HCT116 (cell line): ENCODE results near the gene SZT2. TPM values are rescaled to one million over a fixed set of nuclear protein-coding genes. Genes with fewer than 3 reads are reported as not detected.
A peak's percentile ranks its signal among the peaks of the same experiment; 100 is the strongest.

Experiments
- ATAC-seq: fragments of 200-7000 bp; cut with Tn5 transposase; 2 replicates; pipeline ENCODE4 v1.9.1; 2020; ENCODE audit warnings: mild to moderate bottlenecking, moderate library complexity
- BruUV-seq: library from RNA; stranded (reverse); fragments of 400-500 nt; replicated peaks from 2 replicates; lab custom pipeline; 2021; lab: Mats Ljungman, UMichigan
- CTCF ChIA-PET: fragments of 300-600 bp; sonication (Branson Sonifier 250); formaldehyde crosslinking; loops from one replicate; lab custom pipeline; 2021; ENCODE audit warnings: antibody characterized with exemption; lab: Charles Lee
- POLR2A ChIA-PET: fragments of 300-600, 350-600 bp; sonication (Branson Sonifier 250); formaldehyde crosslinking; loops from one replicate; lab custom pipeline; 2021; ENCODE audit warnings: antibody characterized with exemption; lab: Charles Lee
- RAD21 ChIA-PET, 2 experiments: fragments of 300-600 bp; sonication (Branson Sonifier 250); formaldehyde crosslinking; loops; one replicate each; lab custom pipeline; 2023; ENCODE audit warnings: low total read pairs in 2 of 2; ENCODE audit not compliant: uncharacterized antibody in 2 of 2, unreplicated experiment in 2 of 2, low non-redundant PET in 1 of 2; lab: Charles Lee
- DNase-seq: peaks from one replicate; pipeline ENCODE4 v3.0.0-alpha.2; 2010; ENCODE audit warnings: low read depth, low spot score
- H2AFZ ChIP-seq: fragments of 200-600 bp; shearing (Covaris generic), sonication (generic); 2 replicates; pipeline ENCODE4 v1.6.1; 2017; ENCODE audit warnings: low read depth, mixed run types, mixed read lengths, antibody characterized with exemption, low read length; ENCODE audit not compliant: poor library complexity, severe bottlenecking
- H3K27ac ChIP-seq: 2 replicates; pipeline ENCODE4 v1.5.1; 2012; ENCODE audit warnings: low read depth, low read length
- H3K27me3 ChIP-seq: fragments of 200-600 bp; sonication (generic); 2 replicates; pipeline ENCODE4 v1.6.1; 2016; ENCODE audit warnings: mixed run types, low read length, mixed read lengths; ENCODE audit not compliant: insufficient read depth
- H3K36me3 ChIP-seq, 2 experiments: fragments of 200-500 bp in 1 of 2; fragments of 200-600 bp in 1 of 2; sonication (Bioruptor generic) in 1 of 2; sonication (generic) in 1 of 2; 2 replicates each; pipeline versions ENCODE4 v1.5.1 to v1.6.1; 2014 to 2016; ENCODE audit warnings: low read length in 2 of 2, inconsistent platforms in 1 of 2, mixed read lengths in 1 of 2, mixed run types in 1 of 2; ENCODE audit not compliant: insufficient read depth in 2 of 2, control insufficient read depth in 1 of 2
- H3K4me1 ChIP-seq, 2 experiments: fragments of 200-600 bp in 1 of 2; sonication (generic) in 1 of 2; 2 replicates each; pipeline versions ENCODE4 v1.5.1 to v1.6.1; 2012 to 2017; ENCODE audit warnings: low read length in 2 of 2, inconsistent platforms in 1 of 2, mild to moderate bottlenecking in 1 of 2, mixed read lengths in 1 of 2, mixed run types in 1 of 2, moderate library complexity in 1 of 2; ENCODE audit not compliant: insufficient read depth in 2 of 2, control insufficient read depth in 1 of 2
- H3K4me2 ChIP-seq: fragments of 200-600 bp; sonication (generic); 2 replicates; pipeline ENCODE4 v1.6.1; 2017; ENCODE audit warnings: mixed run types, low read length, mixed read lengths
- H3K4me3 ChIP-seq, 2 experiments: fragments of 200-600 bp in 1 of 2; sonication (generic) in 1 of 2; replicated peaks in 1 of 2; 2 replicates each; pipeline ENCODE4 v1.5.1; 2011 to 2016; ENCODE audit warnings: low read length in 2 of 2, control low read depth in 1 of 2, low read depth in 1 of 2, mild to moderate bottlenecking in 1 of 2, mixed read lengths in 1 of 2, mixed run types in 1 of 2
- H3K79me2 ChIP-seq: fragments of 200-600 bp; sonication (generic); 2 replicates; pipeline ENCODE4 v1.6.1; 2017; ENCODE audit warnings: mild to moderate bottlenecking, mixed run types, low read length, moderate library complexity, mixed read lengths; ENCODE audit not compliant: insufficient read depth
- H3K9ac ChIP-seq: fragments of 200-600 bp; sonication (generic); 2 replicates; pipeline ENCODE4 v1.6.1; 2016; ENCODE audit warnings: low read length, mixed read lengths
- H3K9me2 ChIP-seq: fragments of 200-600 bp; sonication (generic), shearing (Covaris generic); 2 replicates; pipeline ENCODE4 v1.6.1; 2017; ENCODE audit warnings: mixed run types, mild to moderate bottlenecking, moderate library complexity; ENCODE audit not compliant: insufficient read depth
- H3K9me3 ChIP-seq, 2 experiments: fragments of 200-500 bp in 1 of 2; fragments of 200-600 bp in 1 of 2; sonication (Bioruptor generic) in 1 of 2; sonication (generic) in 1 of 2; 2 replicates each; pipeline ENCODE4 v1.6.1; 2014 to 2017; ENCODE audit warnings: low read length in 2 of 2, mixed read lengths in 2 of 2, inconsistent platforms in 1 of 2, low read depth in 1 of 2, mild to moderate bottlenecking in 1 of 2, mixed run types in 1 of 2, moderate library complexity in 1 of 2; ENCODE audit not compliant: control insufficient read depth in 1 of 2, insufficient read depth in 1 of 2
- H4K20me1 ChIP-seq: fragments of 200-600 bp; sonication (generic), shearing (Covaris generic); 2 replicates; pipeline ENCODE4 v1.6.1; 2017; ENCODE audit warnings: mixed run types, mild to moderate bottlenecking, moderate library complexity; ENCODE audit not compliant: insufficient read depth
- ATF3 ChIP-seq: IDR thresholded peaks from 2 replicates; pipeline ENCODE4 v1.6.1; 2012
- CTCF ChIP-seq, 3 experiments: fragments of 200-600 bp in 1 of 3; sonication (generic) in 1 of 3; IDR thresholded peaks in 2 of 3; conservative IDR thresholded peaks in 1 of 3; 2 replicates each; pipeline ENCODE4 v1.5.1; 2012 to 2017; ENCODE audit warnings: low read depth in 2 of 3, low read length in 2 of 3, antibody characterized with exemption in 1 of 3, borderline replicate concordance in 1 of 3, control low read depth in 1 of 3, mild to moderate bottlenecking in 1 of 3, mixed read lengths in 1 of 3, mixed run types in 1 of 3, moderate library complexity in 1 of 3; ENCODE audit not compliant: insufficient read depth in 1 of 3
- EGR1 ChIP-seq: IDR thresholded peaks from 2 replicates; pipeline ENCODE4 v1.6.1; 2012; ENCODE audit warnings: low read depth
- EZH2 ChIP-seq: fragments of 200-600 bp; sonication (generic); IDR thresholded peaks from 2 replicates; pipeline ENCODE4 v1.6.1; 2017; ENCODE audit warnings: antibody characterized with exemption, mixed run types
- EZH2phosphoT487 ChIP-seq: fragments of 200-600 bp; IDR thresholded peaks from 2 replicates; pipeline ENCODE4 v1.6.1; 2018; ENCODE audit warnings: antibody characterized with exemption, borderline replicate concordance
- FOSL1 ChIP-seq: IDR thresholded peaks from 2 replicates; pipeline ENCODE4 v1.6.1; 2012; ENCODE audit warnings: low read depth
- JUND ChIP-seq: IDR thresholded peaks from 2 replicates; pipeline ENCODE4 v1.6.1; 2012
- POLR2A ChIP-seq: IDR thresholded peaks from 2 replicates; pipeline ENCODE4 v1.7.0; 2011; ENCODE audit warnings: borderline replicate concordance; ENCODE audit not compliant: insufficient read depth, insufficient read length; ENCODE audit errors: extremely low read depth
- POLR2AphosphoS5 ChIP-seq: IDR thresholded peaks from 2 replicates; pipeline ENCODE4 v1.6.1; 2011; ENCODE audit warnings: mild to moderate bottlenecking, low read depth, low read length, moderate library complexity
- RAD21 ChIP-seq: IDR thresholded peaks from 2 replicates; pipeline ENCODE4 v1.6.1; 2012; ENCODE audit warnings: low read depth, mild to moderate bottlenecking
- SIN3A ChIP-seq: IDR thresholded peaks from 2 replicates; pipeline ENCODE4 v1.6.1; 2012; ENCODE audit warnings: low read depth
- SRF ChIP-seq: IDR thresholded peaks from 2 replicates; pipeline ENCODE4 v1.6.1; 2012; ENCODE audit warnings: low read depth
- TCF7L2 ChIP-seq: IDR thresholded peaks from 2 replicates; pipeline ENCODE4 v1.7.0; 2011; ENCODE audit warnings: borderline replicate concordance, inconsistent platforms; ENCODE audit not compliant: insufficient read depth, insufficient read length; ENCODE audit errors: extremely low read depth
- ZBTB33 ChIP-seq: IDR thresholded peaks from 2 replicates; pipeline ENCODE4 v1.6.1; 2011; ENCODE audit warnings: mild to moderate bottlenecking, low read length, moderate library complexity; ENCODE audit not compliant: insufficient replicate concordance; ENCODE audit errors: extremely low read depth
- ZFX ChIP-seq: fragments of 450-650 bp; IDR thresholded peaks from 2 replicates; pipeline ENCODE4 v1.6.1; 2017
- intact Hi-C: fragments of 100-400 bp; cut with micrococcal nuclease; formaldehyde crosslinking; loops from 2 replicates; pipeline ENCODE4 v1.10.0; 2022
- total RNA-seq: library from RNA; stranded (reverse); gene quantifications from one replicate; pipeline ENCODE4 v1.2.1, GENCODE V29; 2021; ENCODE audit not compliant: unreplicated experiment

The SZT2 gene
- total RNA-seq, 1 experiment from 2014 or later, result 43.0 TPM

DNA sequence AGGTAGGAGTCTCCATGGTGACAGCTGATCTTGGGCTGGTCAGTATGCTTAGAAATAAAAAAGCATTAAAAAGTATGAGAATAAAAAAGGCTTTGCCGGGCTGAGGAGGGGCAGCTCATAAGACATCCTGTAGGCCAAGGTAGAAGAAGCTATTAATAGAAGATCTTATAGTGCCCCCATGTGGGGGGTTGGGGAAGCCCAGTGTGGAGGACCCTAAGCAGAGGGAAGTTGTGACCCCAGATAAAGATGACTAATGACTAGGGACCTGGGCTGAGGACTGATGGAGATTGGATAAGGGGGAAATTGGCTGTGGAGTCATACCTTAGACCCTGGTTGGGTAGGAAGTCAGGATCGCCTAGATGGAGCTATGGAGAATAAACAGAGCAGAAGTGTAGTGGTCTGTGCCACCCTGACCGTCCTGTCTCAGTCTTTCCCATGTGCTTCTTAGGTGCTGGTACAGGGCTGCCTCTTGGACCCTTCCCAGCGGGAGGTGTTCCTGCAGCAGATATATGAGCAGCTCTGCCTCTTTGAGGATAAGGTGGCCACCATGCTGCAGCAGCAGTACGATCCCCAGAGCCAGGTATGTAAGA lies 25.0 kb downstream of the SZT2 start:
- RAD21 ChIA-PET, result interaction anchor here (0.5 to 1.4 kb wide), 13 partner anchors 16 to 501 kb away, joined by 3 to 13 read pairs (median 3); partner anchors contain the start of genes C1orf210 (in 1 of the 2), CDC20 (in 1 of the 2) and ELOVL1 (in 1 of the 2)
- Histone ChIP-seq H3K27me3 (no peaks in the 10 kb centered on the region), H3K4me1 (no peaks in the 10 kb centered on the region), H3K27ac (no peak overlapping the region), H3K4me2 (no peak overlapping the region), H3K9me3 (no peaks in the 10 kb centered on the region), H3K79me2 (no peaks in the 10 kb centered on the region), H3K9me2 (no peaks in the 10 kb centered on the region), H2AFZ (no peak overlapping the region), H3K9ac (no peak overlapping the region), H3K4me3 (no peak overlapping the region), H3K36me3 (peaks cover 3 to 6% of the 10 kb centered on the region in 2 experiments; a peak in 2 of 4 replicates), H4K20me1 (no peaks in the 10 kb centered on the region)
- intact Hi-C loops, result loop anchor here (1.0 to 10.0 kb wide), 3 partner anchors 176 to 500 kb away; no protein-coding TSS in a partner anchor
- CTCF ChIA-PET, result interaction anchor here (0.6 to 2.2 kb wide), 19 partner anchors 14 to 341 kb away, joined by 3 to 51 read pairs (median 5); partner anchors contain the start of genes C1orf210, CDC20 and PTPRF
- peak; percentile 48 for DNase-seq
- no TSS peak for BruUV-seq
- peak; percentile 96 for ATAC-seq
- TF ChIP-seq RAD21, result peak; percentile 89
- no peak for TF ChIP-seq ATF3
- TF ChIP-seq SIN3A, result no peak
- TF ChIP-seq CTCF (IDR thresholded peaks at IDR 0.05 in 2 of 3, conservative IDR thresholded peaks at IDR 0.05 in 1 of 3; ENCODE audit: borderline replicate concordance in 1 of 3, insufficient read depth in 1 of 3, low read depth in 2 of 3, low read length in 2 of 3), result peak; percentile 69 to 77 (median 74); a peak in 5 of 6 replicates
- TF ChIP-seq FOSL1, result no peak
- TF ChIP-seq POLR2A, result no peak
- no peak for TF ChIP-seq EZH2phosphoT487
- TF ChIP-seq EZH2, result no peak
- no peak for TF ChIP-seq SRF
- TF ChIP-seq JUND, result no peak
- no peak for TF ChIP-seq ZBTB33
- no peak for TF ChIP-seq POLR2AphosphoS5
- no peak for TF ChIP-seq TCF7L2
- TF ChIP-seq EGR1, result no peak
- TF ChIP-seq ZFX, result no peak
- POLR2A ChIA-PET, result interaction anchor here (1.2 kb wide), 1 partner anchor 56 kb away, joined by 5 read pairs; the partner anchor contains the start of gene CDC20
